B cell (primary cell): Measurements from ENCODE around the gene WDR4.
A peak's percentile ranks its signal among the peaks of the same experiment; 100 is the strongest.

ENCODE experiments used
- CTCF ChIP-seq: fragments of 200-600 bp; IDR thresholded peaks from one replicate; pipeline ENCODE4 v1.8.0; 2022; ENCODE audit warnings: antibody characterized with exemption, mild to moderate bottlenecking
- EZH2 ChIP-seq: IDR thresholded peaks from 2 replicates; pipeline ENCODE4 v1.6.1; 2012; ENCODE audit warnings: borderline replicate concordance, low read depth, mild to moderate bottlenecking, moderate library complexity, low read length; ENCODE audit not compliant: insufficient read depth, poor library complexity, severe bottlenecking

- peak; percentile 85 for TF ChIP-seq CTCF
- no peak for TF ChIP-seq EZH2
Measured at GRCh38 chr21:42818328-42818749, 61.0 kb downstream of the WDR4 start.
